Glomerular endothelial cell (primary cell): ENCODE results near the gene ARHGAP36. TPM values are rescaled to one million over a fixed set of nuclear protein-coding genes. Genes with fewer than 3 reads are reported as not detected.

Source experiments
- DNase-seq: peaks from one replicate; pipeline ENCODE4 v3.0.0-alpha.2; 2011; ENCODE audit warnings: low read depth, low spot score; ENCODE audit errors: extremely low read depth
- total RNA-seq: library from RNA; depleted of rRNA; stranded (reverse); fragments of >200 nt; gene quantifications from 2 replicates; pipeline ENCODE4 v1.2.3, GENCODE V29; 2015

The ARHGAP36 gene
- total RNA-seq, result not detected in 2 replicates

GRCh38 chrX:131058136-131058868 lies at the start of gene ARHGAP36:
ARHGAP36 (plus strand) TSS chrX:131058346; CDS start chrX:131081666, 23,320 bp downstream.
- DNase-seq, result no peak

- DNase-seq, result no peak
Observed at GRCh38 chrX:131010186-131010585, 48.0 kb upstream of the ARHGAP36 start.

- no peak for DNase-seq
Observed at GRCh38 chrX:131025336-131025735, 32.8 kb upstream of the ARHGAP36 start.

- DNase-seq, result no peak
Observed at GRCh38 chrX:131032354-131033230, 25.6 kb upstream of the ARHGAP36 start.

GRCh38 chrX:131034063-131034462 lies 24.1 kb upstream of the ARHGAP36 start:
- no peak for DNase-seq

- no peak for DNase-seq
Observed at GRCh38 chrX:131040781-131041180, 17.4 kb upstream of the ARHGAP36 start.

- DNase-seq, result no peak
Observed at GRCh38 chrX:131041667-131042066, 16.5 kb upstream of the ARHGAP36 start.

GRCh38 chrX:131045726-131046125 lies 12.4 kb upstream of the ARHGAP36 start:
- no peak for DNase-seq

GRCh38 chrX:131046596-131046995 lies 11.6 kb upstream of the ARHGAP36 start:
- no peak for DNase-seq

GRCh38 chrX:131047180-131047579 lies 11.0 kb upstream of the ARHGAP36 start:
- DNase-seq, result no peak

- no peak for DNase-seq
Observed at GRCh38 chrX:131053076-131053475, 5.1 kb upstream of the ARHGAP36 start.

- no peak for DNase-seq
Observed at GRCh38 chrX:131054906-131055305, 3.2 kb upstream of the ARHGAP36 start.

GRCh38 chrX:131057706-131058105 lies 440 bp upstream of the ARHGAP36 start:
- no peak for DNase-seq

GRCh38 chrX:131059246-131059645 lies 1.1 kb downstream of the ARHGAP36 start:
- DNase-seq, result no peak

- no peak for DNase-seq
Observed at GRCh38 chrX:131060147-131060546, 2.0 kb downstream of the ARHGAP36 start.

- DNase-seq, result no peak
Observed at GRCh38 chrX:131061306-131061705, 3.2 kb downstream of the ARHGAP36 start.

- no peak for DNase-seq
Observed at GRCh38 chrX:131063613-131064012, 5.5 kb downstream of the ARHGAP36 start.

GRCh38 chrX:131066237-131066636 lies 8.1 kb downstream of the ARHGAP36 start:
- no peak for DNase-seq

- DNase-seq, result no peak
Observed at GRCh38 chrX:131067216-131067615, 9.1 kb downstream of the ARHGAP36 start.

- DNase-seq, result no peak
Observed at GRCh38 chrX:131067846-131068745, 9.9 kb downstream of the ARHGAP36 start.
